ENCODE data around the gene CRYGS. TPM values are rescaled to one million over a fixed set of nuclear protein-coding genes. Genes with fewer than 3 reads are reported as not detected.

Gene CRYGS
- total RNA-seq, 4 donors from 2014 or later = 0.26 to 2.7 (median 1.6) TPM

DNA sequence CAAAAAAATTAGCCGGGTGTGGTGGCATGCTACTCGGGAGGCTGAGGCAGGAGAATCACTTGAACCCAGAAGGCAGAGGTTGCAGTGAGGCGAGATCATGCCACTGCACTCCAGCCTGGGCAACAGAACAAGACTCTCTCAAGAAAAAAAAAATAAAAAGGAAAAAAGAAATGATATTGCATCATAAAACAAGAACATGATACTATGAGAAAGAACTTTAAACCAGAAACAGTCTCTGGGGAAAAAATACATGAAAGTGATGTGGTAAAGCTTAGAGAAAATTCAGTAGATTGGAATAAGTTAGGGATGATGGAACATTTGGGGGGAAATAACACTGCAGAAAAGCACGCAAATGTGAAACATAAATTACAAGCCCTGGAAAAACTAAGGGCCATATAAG is 54.7 kb downstream of the CRYGS start:
- WGBS, 2 donors = 81 to 86% methylated on average over 4 of the region's 4 CpGs
- peaks cover 0 to 33% (median 0%) of the 10 kb centered on the region in 4 donors for H3K27me3 ChIP-seq
- no peaks in the 10 kb centered on the region for H3K4me1 ChIP-seq
- H3K9me3 ChIP-seq = no peaks in the 10 kb centered on the region
- no peak overlapping the region for H3K4me3 ChIP-seq
- DNase-seq = no peak
- TF ChIP-seq POLR2A (IDR thresholded peaks at IDR 0.05) = no peak
- TF ChIP-seq, protein P1, sequence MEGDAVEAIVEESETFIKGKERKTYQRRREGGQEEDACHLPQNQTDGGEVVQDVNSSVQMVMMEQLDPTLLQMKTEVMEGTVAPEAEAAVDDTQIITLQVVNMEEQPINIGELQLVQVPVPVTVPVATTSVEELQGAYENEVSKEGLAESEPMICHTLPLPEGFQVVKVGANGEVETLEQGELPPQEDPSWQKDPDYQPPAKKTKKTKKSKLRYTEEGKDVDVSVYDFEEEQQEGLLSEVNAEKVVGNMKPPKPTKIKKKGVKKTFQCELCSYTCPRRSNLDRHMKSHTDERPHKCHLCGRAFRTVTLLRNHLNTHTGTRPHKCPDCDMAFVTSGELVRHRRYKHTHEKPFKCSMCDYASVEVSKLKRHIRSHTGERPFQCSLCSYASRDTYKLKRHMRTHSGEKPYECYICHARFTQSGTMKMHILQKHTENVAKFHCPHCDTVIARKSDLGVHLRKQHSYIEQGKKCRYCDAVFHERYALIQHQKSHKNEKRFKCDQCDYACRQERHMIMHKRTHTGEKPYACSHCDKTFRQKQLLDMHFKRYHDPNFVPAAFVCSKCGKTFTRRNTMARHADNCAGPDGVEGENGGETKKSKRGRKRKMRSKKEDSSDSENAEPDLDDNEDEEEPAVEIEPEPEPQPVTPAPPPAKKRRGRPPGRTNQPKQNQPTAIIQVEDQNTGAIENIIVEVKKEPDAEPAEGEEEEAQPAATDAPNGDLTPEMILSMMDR (IDR thresholded peaks at IDR 0.05) = no peak
- intact Hi-C loops (cut with DNase I) = no loop called here
- no peaks in the 10 kb centered on the region for H3K36me3 ChIP-seq
- no peak overlapping the region for H3K27ac ChIP-seq

Other genes starting within 250 kb of the CRYGS start
- gene DGKG, start 182.1 kb downstream of the CRYGS start, total RNA-seq = 10 to 100 TPM in 1 of 4 donors, 1 to 10 TPM in 3; 1.2 to 13.7 (median 2.1) TPM
- gene TBCCD1, start 23.0 kb upstream of the CRYGS start, total RNA-seq = 10 to 100 TPM in 1 of 4 donors, 1 to 10 TPM in 3; 6.9 to 10.5 (median 7.9) TPM
- gene DNAJB11, start 26.3 kb upstream of the CRYGS start, total RNA-seq = 10 to 100 TPM; 39.5 to 65.3 (median 47.3) TPM
- gene AHSG, start 68.7 kb upstream of the CRYGS start, total RNA-seq = not detected
- gene FETUB, start 96.0 kb upstream of the CRYGS start, total RNA-seq = 10 to 100 TPM in 1 of 4 donors, 1 to 10 TPM in 1, under 1 TPM in 2; 0.26 to 23.3 (median 5.0) TPM
- not detected for gene HRG, start 121.6 kb upstream of the CRYGS start, total RNA-seq
- gene KNG1, start 173.0 kb upstream of the CRYGS start, total RNA-seq = not detected
- 100 to 1,000 TPM; 172 to 363 (median 205) TPM for gene EIF4A2, start 239.2 kb upstream of the CRYGS start, total RNA-seq

Data from esophagus squamous epithelium (tissue), 5 donors.